Activated T-helper 17 cell treated with anti-CD3 and anti-CD28 coated beads, Interleukin-2, amount 50 U/mL, for 72 hours (primary cell): ENCODE data around the gene METTL21C. TPM values are rescaled to one million over a fixed set of nuclear protein-coding genes. Genes with fewer than 3 reads are reported as not detected.

Experiments used
- ATAC-seq: fragments of 150-1000 bp; cut with Tn5 transposase; replicated peaks from 2 replicates; pipeline ENCODE4 v1.10.0; 2021; ENCODE audit warnings: mild to moderate bottlenecking, moderate library complexity
- H3K27ac Mint-ChIP-seq: one replicate; pipeline ENCODE4 v1.8.0; 2022; ENCODE audit warnings: mixed read lengths
- H3K27me3 Mint-ChIP-seq: one replicate; pipeline ENCODE4 v1.8.0; 2022; ENCODE audit warnings: mixed read lengths
- H3K36me3 Mint-ChIP-seq: one replicate; pipeline ENCODE4 v1.8.0; 2022; ENCODE audit warnings: low read depth, mild to moderate bottlenecking, mixed read lengths
- H3K4me1 Mint-ChIP-seq: one replicate; pipeline ENCODE4 v1.8.0; 2022; ENCODE audit warnings: mixed read lengths
- H3K4me3 Mint-ChIP-seq: one replicate; pipeline ENCODE4 v1.8.0; 2022; ENCODE audit warnings: mild to moderate bottlenecking, mixed read lengths
- H3K9me3 Mint-ChIP-seq: one replicate; pipeline ENCODE4 v1.8.0; 2022; ENCODE audit warnings: mixed read lengths
- total RNA-seq, 2 donors: library from RNA; stranded (reverse); gene quantifications; one replicate each; pipeline ENCODE4 v1.2.3, GENCODE V29; 2022

Gene METTL21C
- total RNA-seq = not detected

GRCh38 chr13:102694937-102695336, at the start of gene METTL21C:
TSS of gene METTL21C (minus strand) at chr13:102695044. CDS start at chr13:102694498, 546 bp downstream.
- Mint-ChIP-seq H3K9me3 (peaks cover 6% of the 10 kb centered on the region), H3K27me3 (peaks cover 26% of the 10 kb centered on the region), H3K4me1 (no peaks in the 10 kb centered on the region), H3K36me3 (no peaks in the 10 kb centered on the region), H3K4me3 (no peak within 1 kb of the TSS), H3K27ac (no peak within 1 kb of the TSS)
- no peak for ATAC-seq

- H3K27ac Mint-ChIP-seq = no peak overlapping the region
- no peaks in the 10 kb centered on the region for H3K36me3 Mint-ChIP-seq
- H3K9me3 Mint-ChIP-seq = peaks cover 3% of the 10 kb centered on the region
- no peak for ATAC-seq
- peaks cover 40% of the 10 kb centered on the region for H3K27me3 Mint-ChIP-seq
- no peak overlapping the region for H3K4me3 Mint-ChIP-seq
- H3K4me1 Mint-ChIP-seq = no peaks in the 10 kb centered on the region
Observed at GRCh38 chr13:102742506-102742905, 47.7 kb upstream of the METTL21C start.

- no peak overlapping the region for H3K4me3 Mint-ChIP-seq
- no peaks in the 10 kb centered on the region for H3K36me3 Mint-ChIP-seq
- ATAC-seq = no peak
- H3K9me3 Mint-ChIP-seq = peaks cover 3% of the 10 kb centered on the region
- no peak overlapping the region for H3K27ac Mint-ChIP-seq
- no peaks in the 10 kb centered on the region for H3K4me1 Mint-ChIP-seq
- peaks cover 38% of the 10 kb centered on the region for H3K27me3 Mint-ChIP-seq
Observed at GRCh38 chr13:102742101-102742500, 47.3 kb upstream of the METTL21C start.

GRCh38 chr13:102729560-102730270, 34.9 kb upstream of the METTL21C start:
- H3K27me3 Mint-ChIP-seq = no peaks in the 10 kb centered on the region
- no peaks in the 10 kb centered on the region for H3K4me1 Mint-ChIP-seq
- H3K4me3 Mint-ChIP-seq = no peak overlapping the region
- ATAC-seq = peak; percentile 31
- H3K36me3 Mint-ChIP-seq = no peaks in the 10 kb centered on the region
- H3K27ac Mint-ChIP-seq = no peak overlapping the region
- no peaks in the 10 kb centered on the region for H3K9me3 Mint-ChIP-seq

GRCh38 chr13:102726430-102726829, 31.6 kb upstream of the METTL21C start:
- Mint-ChIP-seq H3K9me3 (no peaks in the 10 kb centered on the region), H3K4me1 (peaks cover 4% of the 10 kb centered on the region), H3K27me3 (no peaks in the 10 kb centered on the region), H3K36me3 (no peaks in the 10 kb centered on the region), H3K27ac (no peak overlapping the region), H3K4me3 (no peak overlapping the region)
- ATAC-seq = no peak

GRCh38 chr13:102724923-102725322, 30.1 kb upstream of the METTL21C start:
- Mint-ChIP-seq H3K27ac (no peak overlapping the region), H3K4me1 (peaks cover 4% of the 10 kb centered on the region), H3K9me3 (no peaks in the 10 kb centered on the region), H3K4me3 (no peak overlapping the region), H3K27me3 (no peaks in the 10 kb centered on the region), H3K36me3 (no peaks in the 10 kb centered on the region)
- ATAC-seq = no peak

- Mint-ChIP-seq H3K4me3 (no peak overlapping the region), H3K36me3 (no peaks in the 10 kb centered on the region)
- no peak for ATAC-seq
Observed at GRCh38 chr13:102721800-102722231, 27.0 kb upstream of the METTL21C start.

GRCh38 chr13:102718746-102719145, 23.9 kb upstream of the METTL21C start:
- no peaks in the 10 kb centered on the region for H3K4me1 Mint-ChIP-seq
- H3K27me3 Mint-ChIP-seq = peaks cover 3% of the 10 kb centered on the region
- no peaks in the 10 kb centered on the region for H3K9me3 Mint-ChIP-seq
- H3K36me3 Mint-ChIP-seq = no peaks in the 10 kb centered on the region
- no peak overlapping the region for H3K27ac Mint-ChIP-seq
- no peak for ATAC-seq
- no peak overlapping the region for H3K4me3 Mint-ChIP-seq

More at GRCh38 chr13:102721800-102722231, 27.0 kb upstream of the METTL21C start:
- H3K9me3 Mint-ChIP-seq = no peaks in the 10 kb centered on the region
- H3K27ac Mint-ChIP-seq = no peak overlapping the region
- peaks cover 4% of the 10 kb centered on the region for H3K4me1 Mint-ChIP-seq
- peaks cover under 1% of the 10 kb centered on the region for H3K27me3 Mint-ChIP-seq

- H3K4me3 Mint-ChIP-seq = no peak overlapping the region
- no peak for ATAC-seq
- no peaks in the 10 kb centered on the region for H3K4me1 Mint-ChIP-seq
- no peaks in the 10 kb centered on the region for H3K9me3 Mint-ChIP-seq
- H3K27ac Mint-ChIP-seq = no peak overlapping the region
- H3K27me3 Mint-ChIP-seq = peaks cover 5% of the 10 kb centered on the region
- H3K36me3 Mint-ChIP-seq = no peaks in the 10 kb centered on the region
Observed at GRCh38 chr13:102715447-102715846, 20.6 kb upstream of the METTL21C start.

- Mint-ChIP-seq H3K4me3 (no peak overlapping the region), H3K9me3 (no peaks in the 10 kb centered on the region), H3K36me3 (no peaks in the 10 kb centered on the region), H3K27ac (no peak overlapping the region), H3K27me3 (peaks cover 5% of the 10 kb centered on the region), H3K4me1 (no peaks in the 10 kb centered on the region)
- no peak for ATAC-seq
Observed at GRCh38 chr13:102710261-102710679, 15.4 kb upstream of the METTL21C start.

- H3K27ac Mint-ChIP-seq = no peak overlapping the region
Observed at GRCh38 chr13:102709536-102709935, 14.7 kb upstream of the METTL21C start.

GRCh38 chr13:102708991-102709390, 14.1 kb upstream of the METTL21C start:
- Mint-ChIP-seq H3K9me3 (no peaks in the 10 kb centered on the region), H3K4me3 (no peak overlapping the region), H3K27me3 (peaks cover 8% of the 10 kb centered on the region), H3K27ac (no peak overlapping the region), H3K36me3 (no peaks in the 10 kb centered on the region), H3K4me1 (no peaks in the 10 kb centered on the region)
- ATAC-seq = no peak

More at GRCh38 chr13:102709536-102709935, 14.7 kb upstream of the METTL21C start:
- no peaks in the 10 kb centered on the region for H3K36me3 Mint-ChIP-seq
- peaks cover 8% of the 10 kb centered on the region for H3K27me3 Mint-ChIP-seq
- ATAC-seq = no peak
- H3K4me1 Mint-ChIP-seq = no peaks in the 10 kb centered on the region
- no peak overlapping the region for H3K4me3 Mint-ChIP-seq
- H3K9me3 Mint-ChIP-seq = no peaks in the 10 kb centered on the region

GRCh38 chr13:102708211-102708610, 13.4 kb upstream of the METTL21C start:
- Mint-ChIP-seq H3K27ac (no peak overlapping the region), H3K9me3 (no peaks in the 10 kb centered on the region), H3K4me3 (no peak overlapping the region), H3K4me1 (no peaks in the 10 kb centered on the region), H3K27me3 (peaks cover 8% of the 10 kb centered on the region), H3K36me3 (no peaks in the 10 kb centered on the region)
- ATAC-seq = no peak

- H3K4me3 Mint-ChIP-seq = no peak overlapping the region
Observed at GRCh38 chr13:102707467-102707866, 12.6 kb upstream of the METTL21C start.

GRCh38 chr13:102704238-102705058, 9.6 kb upstream of the METTL21C start:
- Mint-ChIP-seq H3K27me3 (peaks cover 5% of the 10 kb centered on the region), H3K27ac (no peak overlapping the region), H3K36me3 (no peaks in the 10 kb centered on the region), H3K4me3 (no peak overlapping the region), H3K4me1 (no peaks in the 10 kb centered on the region), H3K9me3 (no peaks in the 10 kb centered on the region)
- no peak for ATAC-seq

More at GRCh38 chr13:102707467-102707866, 12.6 kb upstream of the METTL21C start:
- no peaks in the 10 kb centered on the region for H3K4me1 Mint-ChIP-seq
- H3K27me3 Mint-ChIP-seq = peaks cover 8% of the 10 kb centered on the region
- H3K36me3 Mint-ChIP-seq = no peaks in the 10 kb centered on the region
- no peaks in the 10 kb centered on the region for H3K9me3 Mint-ChIP-seq
- ATAC-seq = no peak
- no peak overlapping the region for H3K27ac Mint-ChIP-seq
